AG04450 (cell line): ENCODE results near the gene UFD1. TPM values are rescaled to one million over a fixed set of nuclear protein-coding genes. Genes with fewer than 3 reads are reported as not detected.

Experiments
- CTCF ChIA-PET: fragments of 300-600, 350-600 bp; formaldehyde crosslinking; extraction: SDS; loops from one replicate; lab custom pipeline; 2022; ENCODE audit warnings: antibody characterized with exemption, inconsistent platforms; lab: Charles Lee
- POLR2A ChIA-PET: fragments of 350-600 bp; formaldehyde crosslinking; extraction: SDS; loops from one replicate; lab custom pipeline; 2021; ENCODE audit warnings: antibody characterized with exemption, inconsistent platforms; lab: Yijun Ruan, JAX
- DNase-seq: peaks from one replicate; pipeline ENCODE4 v3.0.0-alpha.2; 2011; ENCODE audit warnings: low read depth, low spot score
- H3K27ac ChIP-seq: one replicate; pipeline ENCODE4 v1.5.1; 2012; ENCODE audit warnings: low read depth, low read length, control low read depth
- H3K27me3 ChIP-seq: one replicate; pipeline ENCODE4 v1.6.0; 2012; ENCODE audit warnings: low read length; ENCODE audit not compliant: control insufficient read depth, insufficient read depth
- H3K4me3 ChIP-seq: 2 replicates; pipeline ENCODE4 v1.5.1; 2011; ENCODE audit warnings: mild to moderate bottlenecking, low read depth, low read length, control low read depth
- H3K9me3 ChIP-seq: 2 replicates; pipeline ENCODE4 v1.5.1; 2012; ENCODE audit warnings: low read length; ENCODE audit not compliant: control insufficient read depth, insufficient read depth
- polyA plus RNA-seq: library from polyadenylated mRNA; depleted of rRNA; stranded (reverse); fragments of >200 nt; gene quantifications from 2 replicates; pipeline ENCODE4 v1.2.3, GENCODE V29; 2011
- TF ChIP-seq, protein P1 (sequence below): IDR thresholded peaks from 2 replicates; pipeline ENCODE4 v1.5.1; 2011; ENCODE audit warnings: low read depth, low read length, control low read depth, inconsistent platforms

The UFD1 gene
- polyA plus RNA-seq, 1 experiment, result 87.3 TPM

- ChIA-PET POLR2A (no interaction called here), CTCF (no interaction called here)
- no peak overlapping the region for H3K27ac ChIP-seq
- TF ChIP-seq, protein P1, sequence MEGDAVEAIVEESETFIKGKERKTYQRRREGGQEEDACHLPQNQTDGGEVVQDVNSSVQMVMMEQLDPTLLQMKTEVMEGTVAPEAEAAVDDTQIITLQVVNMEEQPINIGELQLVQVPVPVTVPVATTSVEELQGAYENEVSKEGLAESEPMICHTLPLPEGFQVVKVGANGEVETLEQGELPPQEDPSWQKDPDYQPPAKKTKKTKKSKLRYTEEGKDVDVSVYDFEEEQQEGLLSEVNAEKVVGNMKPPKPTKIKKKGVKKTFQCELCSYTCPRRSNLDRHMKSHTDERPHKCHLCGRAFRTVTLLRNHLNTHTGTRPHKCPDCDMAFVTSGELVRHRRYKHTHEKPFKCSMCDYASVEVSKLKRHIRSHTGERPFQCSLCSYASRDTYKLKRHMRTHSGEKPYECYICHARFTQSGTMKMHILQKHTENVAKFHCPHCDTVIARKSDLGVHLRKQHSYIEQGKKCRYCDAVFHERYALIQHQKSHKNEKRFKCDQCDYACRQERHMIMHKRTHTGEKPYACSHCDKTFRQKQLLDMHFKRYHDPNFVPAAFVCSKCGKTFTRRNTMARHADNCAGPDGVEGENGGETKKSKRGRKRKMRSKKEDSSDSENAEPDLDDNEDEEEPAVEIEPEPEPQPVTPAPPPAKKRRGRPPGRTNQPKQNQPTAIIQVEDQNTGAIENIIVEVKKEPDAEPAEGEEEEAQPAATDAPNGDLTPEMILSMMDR, result no peak
- no peaks in the 10 kb centered on the region for H3K9me3 ChIP-seq
- H3K4me3 ChIP-seq, result no peak overlapping the region
- no peak for DNase-seq
- H3K27me3 ChIP-seq, result no peaks in the 10 kb centered on the region
These were observed 27.2 kb upstream of the UFD1 start for GRCh38 chr22:19506212-19506611.

- Histone ChIP-seq H3K27ac (no peak overlapping the region), H3K27me3 (no peaks in the 10 kb centered on the region), H3K9me3 (no peaks in the 10 kb centered on the region), H3K4me3 (no peak overlapping the region)
- DNase-seq, result no peak
- POLR2A ChIA-PET, result no interaction called here
- CTCF ChIA-PET, result no interaction called here
- TF ChIP-seq, protein P1, result no peak
These were observed 26.7 kb upstream of the UFD1 start for GRCh38 chr22:19505735-19506126.

DNA sequence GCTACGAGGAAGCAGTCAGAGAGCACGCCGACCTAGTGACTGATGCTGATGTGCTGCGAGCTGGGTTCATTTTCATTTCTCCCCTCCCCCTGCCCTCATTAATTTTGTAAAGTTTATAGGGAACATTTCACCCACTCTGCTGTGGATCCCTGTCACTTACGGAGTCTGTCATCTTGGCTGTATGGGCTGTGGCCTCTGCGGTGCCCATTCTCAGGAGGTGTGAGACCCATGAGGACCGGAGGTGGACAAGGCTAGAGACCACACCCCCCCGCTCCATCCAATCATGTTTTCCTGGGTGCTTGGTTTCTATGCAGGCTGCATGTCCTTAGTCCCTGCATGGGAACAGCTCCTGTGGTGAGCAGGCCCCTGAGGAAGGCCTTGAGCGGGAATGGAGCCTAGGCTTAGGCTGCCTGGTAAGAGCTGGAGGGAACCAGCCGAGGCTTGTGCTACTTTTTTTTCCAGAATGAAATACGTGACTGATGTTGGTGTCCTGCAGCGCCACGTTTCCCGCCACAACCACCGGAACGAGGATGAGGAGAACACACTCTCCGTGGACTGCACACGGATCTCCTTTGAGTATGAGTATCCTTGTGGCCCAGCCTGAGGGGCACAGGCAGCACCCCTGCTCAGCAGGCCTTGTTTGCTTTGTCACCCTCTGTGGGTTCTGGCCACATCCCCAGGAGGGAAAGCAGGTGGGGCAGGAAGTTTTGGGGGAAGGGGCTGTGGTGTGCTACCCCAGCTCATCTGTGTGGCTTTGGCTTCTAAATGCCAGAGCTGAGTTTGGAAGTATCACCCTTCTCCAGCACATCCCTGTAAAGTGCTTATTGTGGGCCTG, 26.1 kb upstream of the UFD1 start:
- Histone ChIP-seq H3K4me3 (no peak overlapping the region), H3K9me3 (no peaks in the 10 kb centered on the region), H3K27ac (no peak overlapping the region), H3K27me3 (no peaks in the 10 kb centered on the region)
- ChIA-PET CTCF (no interaction called here), POLR2A (no interaction called here)
- no peak for DNase-seq
- TF ChIP-seq, protein P1, result no peak

DNA sequence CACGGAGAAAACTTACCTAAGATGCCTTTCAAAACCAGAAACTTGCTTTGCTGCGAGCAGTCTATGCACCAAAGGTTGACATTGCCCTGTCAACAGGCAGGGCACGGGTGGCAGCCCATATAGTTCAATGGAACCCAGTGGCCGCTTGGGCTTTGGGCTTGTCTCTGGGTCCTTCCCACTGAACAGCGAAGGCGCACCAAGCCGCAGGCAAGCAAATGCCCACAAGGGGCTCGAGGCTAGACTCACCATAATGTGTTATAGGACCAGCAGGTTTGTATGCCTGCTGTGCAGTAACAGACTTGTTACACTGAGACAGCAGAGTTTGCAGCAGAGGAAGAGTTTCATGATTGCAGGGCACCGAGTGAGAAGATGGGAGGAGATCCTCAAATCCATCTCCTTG, 24.9 kb upstream of the UFD1 start:
- Histone ChIP-seq H3K27me3 (no peaks in the 10 kb centered on the region), H3K4me3 (no peak overlapping the region), H3K27ac (no peak overlapping the region), H3K9me3 (no peaks in the 10 kb centered on the region)
- ChIA-PET POLR2A (no interaction called here), CTCF (no interaction called here)
- TF ChIP-seq, protein P1, result no peak
- DNase-seq, result no peak

GRCh38 chr22:19503367-19503766, 24.4 kb upstream of the UFD1 start:
- TF ChIP-seq, protein P1, result no peak

More at GRCh38 chr22:19503367-19503766, 24.4 kb upstream of the UFD1 start:
- Histone ChIP-seq H3K27me3 (no peaks in the 10 kb centered on the region), H3K27ac (no peak overlapping the region), H3K4me3 (no peak overlapping the region), H3K9me3 (no peaks in the 10 kb centered on the region)
- ChIA-PET CTCF (interaction anchor here (2.2 kb wide), 1 partner anchor 127 kb away, joined by 18 read pairs; no protein-coding TSS in a partner anchor), POLR2A (no interaction called here)
- no peak for DNase-seq
